Lower lobe of right lung (tissue), 2 donors: ENCODE data around the gene PHKG2. TPM values are rescaled to one million over a fixed set of nuclear protein-coding genes. Genes with fewer than 3 reads are reported as not detected.
A peak's percentile ranks its signal among the peaks of the same experiment; 100 is the strongest.

ENCODE experiments used
- ATAC-seq, 2 donors: fragments of 200-7000 bp; cut with Tn5 transposase; one replicate each; pipeline ENCODE4 v1.9.1; 2020 to 2022; ENCODE audit warnings: mild to moderate bottlenecking in 2 of 2, moderate library complexity in 2 of 2
- DNase-seq: peaks from one replicate; pipeline ENCODE4 v3.0.0-alpha.2; 2020
- H3K27ac ChIP-seq: fragments of 200-600 bp; one replicate; pipeline ENCODE4 v1.8.0; 2022
- H3K27me3 ChIP-seq: fragments of 200-600 bp; one replicate; pipeline ENCODE4 v1.8.0; 2022; ENCODE audit warnings: low read depth
- H3K36me3 ChIP-seq: fragments of 200-600 bp; one replicate; pipeline ENCODE4 v1.8.0; 2022; ENCODE audit warnings: mild to moderate bottlenecking
- H3K4me1 ChIP-seq: fragments of 200-600 bp; one replicate; pipeline ENCODE4 v1.8.0; 2022
- H3K4me3 ChIP-seq: fragments of 200-600 bp; one replicate; pipeline ENCODE4 v1.8.0; 2022; ENCODE audit warnings: mild to moderate bottlenecking
- H3K9me3 ChIP-seq: fragments of 200-600 bp; one replicate; pipeline ENCODE4 v1.8.0; 2022
- intact Hi-C: fragments of 100-400 bp; cut with DNase I; formaldehyde crosslinking; loops from one replicate; pipeline ENCODE4 v1.11.0; 2022
- total RNA-seq: library from RNA; stranded (reverse); fragmentation: NEBNext Ultra II Directional; extraction: Animal tissue kit (Norgen Biotek cat#: 25700); gene quantifications from one replicate; pipeline ENCODE4 v1.2.1, GENCODE V29; 2021
- TF ChIP-seq, protein P1 (sequence below): fragments of 200-600 bp; IDR thresholded peaks from one replicate; pipeline ENCODE4 v1.8.0; 2022; ENCODE audit warnings: antibody characterized with exemption, mild to moderate bottlenecking
- donor health status: DM: no; HTN: yes; CAD: no; lungs with severe emphysema.

PHKG2 gene
- total RNA-seq, 1 donor from 2014 or later, result 25.5 TPM

DNA sequence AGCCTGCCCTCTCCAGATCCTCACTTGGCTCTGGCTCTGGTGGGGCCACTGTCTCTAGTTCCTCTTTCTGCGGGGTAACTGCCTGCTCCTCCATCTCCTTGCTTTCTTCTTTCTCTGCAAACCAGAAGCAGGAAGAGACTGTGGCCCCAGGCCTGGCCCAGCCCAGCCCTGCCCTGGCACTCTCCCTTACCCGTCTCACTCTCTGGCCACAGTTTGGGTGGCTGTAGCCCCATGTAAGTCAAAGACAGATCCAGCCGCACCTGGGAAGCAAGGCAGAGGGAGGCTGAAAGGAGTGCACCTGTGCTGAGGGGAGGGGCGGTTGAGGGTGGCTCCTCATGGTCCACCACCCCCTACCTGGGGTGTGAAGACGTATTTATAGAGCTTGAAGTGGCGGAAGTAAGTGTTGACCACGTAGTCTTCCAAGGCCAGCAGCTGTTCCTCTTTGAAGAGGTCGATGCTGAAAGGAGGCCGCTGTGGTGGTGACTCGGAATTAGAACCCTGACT, 10.8 kb downstream of the PHKG2 start:
- Histone ChIP-seq H3K27ac (peak overlapping the region; percentile 64), H3K36me3 (peaks cover 52% of the 10 kb centered on the region), H3K9me3 (no peaks in the 10 kb centered on the region), H3K27me3 (no peaks in the 10 kb centered on the region), H3K4me1 (peaks cover 25% of the 10 kb centered on the region), H3K4me3 (no peak overlapping the region)
- ATAC-seq (no peak), DNase-seq (no peak)
- TF ChIP-seq, protein P1, sequence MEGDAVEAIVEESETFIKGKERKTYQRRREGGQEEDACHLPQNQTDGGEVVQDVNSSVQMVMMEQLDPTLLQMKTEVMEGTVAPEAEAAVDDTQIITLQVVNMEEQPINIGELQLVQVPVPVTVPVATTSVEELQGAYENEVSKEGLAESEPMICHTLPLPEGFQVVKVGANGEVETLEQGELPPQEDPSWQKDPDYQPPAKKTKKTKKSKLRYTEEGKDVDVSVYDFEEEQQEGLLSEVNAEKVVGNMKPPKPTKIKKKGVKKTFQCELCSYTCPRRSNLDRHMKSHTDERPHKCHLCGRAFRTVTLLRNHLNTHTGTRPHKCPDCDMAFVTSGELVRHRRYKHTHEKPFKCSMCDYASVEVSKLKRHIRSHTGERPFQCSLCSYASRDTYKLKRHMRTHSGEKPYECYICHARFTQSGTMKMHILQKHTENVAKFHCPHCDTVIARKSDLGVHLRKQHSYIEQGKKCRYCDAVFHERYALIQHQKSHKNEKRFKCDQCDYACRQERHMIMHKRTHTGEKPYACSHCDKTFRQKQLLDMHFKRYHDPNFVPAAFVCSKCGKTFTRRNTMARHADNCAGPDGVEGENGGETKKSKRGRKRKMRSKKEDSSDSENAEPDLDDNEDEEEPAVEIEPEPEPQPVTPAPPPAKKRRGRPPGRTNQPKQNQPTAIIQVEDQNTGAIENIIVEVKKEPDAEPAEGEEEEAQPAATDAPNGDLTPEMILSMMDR, result no peak
- intact Hi-C loops, result no loop called here

DNA sequence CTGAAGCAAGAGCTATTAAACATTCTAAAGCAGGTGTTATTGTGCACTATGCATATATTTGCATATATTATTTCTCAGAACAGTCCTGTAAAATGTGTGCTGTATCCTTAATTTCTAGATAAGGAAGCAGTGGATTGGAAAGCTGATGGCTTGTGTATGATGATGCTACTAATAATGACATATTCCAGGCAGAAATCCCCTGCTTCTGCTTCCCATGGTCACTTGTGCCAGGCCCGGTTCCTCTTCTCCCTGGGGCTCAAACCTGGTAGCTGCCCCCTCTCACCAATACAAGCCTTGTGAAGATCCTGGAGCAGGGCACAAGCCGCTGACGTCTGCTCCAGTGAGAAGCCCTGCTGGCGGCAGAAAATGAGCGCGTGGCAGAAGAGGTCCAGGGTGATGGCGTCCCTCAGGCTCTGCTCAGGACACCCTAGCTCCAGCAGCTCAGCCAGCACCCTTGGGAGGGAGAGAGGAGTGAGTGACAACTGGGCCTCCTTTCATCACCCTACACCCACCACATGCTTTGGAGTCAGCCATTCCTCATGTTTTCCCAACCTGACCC, 11.9 kb downstream of the PHKG2 start:
- Histone ChIP-seq H3K27me3 (no peaks in the 10 kb centered on the region), H3K4me1 (peaks cover 27% of the 10 kb centered on the region), H3K27ac (no peak overlapping the region), H3K36me3 (peaks cover 52% of the 10 kb centered on the region), H3K9me3 (no peaks in the 10 kb centered on the region), H3K4me3 (no peak overlapping the region)
- DNase-seq (no peak), ATAC-seq (no peak)
- TF ChIP-seq, protein P1, result no peak
- intact Hi-C loops, result no loop called here

DNA sequence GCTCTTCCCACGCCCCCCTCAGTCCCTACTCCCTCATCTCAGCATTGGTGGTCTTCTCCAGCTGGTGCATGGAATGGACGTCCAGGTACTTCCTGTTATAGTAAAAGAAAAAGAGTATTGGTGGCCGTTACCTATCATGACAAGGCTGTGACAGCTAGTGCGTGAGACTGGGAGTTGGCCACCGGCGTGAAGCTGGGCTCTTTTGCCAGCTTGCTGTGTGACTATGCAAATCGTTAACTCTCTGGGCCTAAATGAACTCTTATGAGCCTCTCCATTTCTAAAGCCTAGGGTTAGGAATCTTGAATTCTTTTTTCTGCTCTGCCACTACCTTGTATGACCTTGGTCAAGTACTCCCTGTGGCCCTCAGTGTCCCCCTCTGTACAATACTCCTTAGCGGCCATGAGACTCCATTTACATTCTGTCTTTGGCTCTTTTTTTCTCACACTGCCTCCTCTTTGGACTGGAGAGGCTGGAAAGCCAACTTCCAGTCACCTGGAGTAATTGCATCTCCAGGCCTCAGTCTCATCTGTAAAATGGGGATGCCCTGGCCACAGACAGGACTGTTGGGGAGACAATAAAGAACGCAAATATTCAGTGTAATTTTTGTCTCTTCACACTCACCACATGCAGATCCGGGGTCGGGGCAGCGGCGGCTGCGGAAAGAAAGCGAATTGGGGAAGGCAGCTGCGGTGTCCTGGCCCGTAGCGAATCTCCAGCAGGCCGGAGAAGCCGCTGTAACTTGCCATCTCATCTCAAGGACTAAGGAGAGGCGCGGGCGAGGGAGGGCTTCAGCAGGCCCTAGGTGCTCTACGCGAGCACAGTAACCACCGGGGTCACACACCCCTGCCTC, 12.6 kb downstream of the PHKG2 start:
- H3K27ac ChIP-seq, result peak overlapping the region; percentile 88
- peak overlapping the region; percentile 79 for H3K4me3 ChIP-seq
- ATAC-seq, result no peak
- no peaks in the 10 kb centered on the region for H3K27me3 ChIP-seq
- no peak for DNase-seq
- no peaks in the 10 kb centered on the region for H3K9me3 ChIP-seq
- peaks cover 27% of the 10 kb centered on the region for H3K4me1 ChIP-seq
- TF ChIP-seq, protein P1, result no peak
- intact Hi-C loops, result no loop called here
- peaks cover 52% of the 10 kb centered on the region for H3K36me3 ChIP-seq

DNA sequence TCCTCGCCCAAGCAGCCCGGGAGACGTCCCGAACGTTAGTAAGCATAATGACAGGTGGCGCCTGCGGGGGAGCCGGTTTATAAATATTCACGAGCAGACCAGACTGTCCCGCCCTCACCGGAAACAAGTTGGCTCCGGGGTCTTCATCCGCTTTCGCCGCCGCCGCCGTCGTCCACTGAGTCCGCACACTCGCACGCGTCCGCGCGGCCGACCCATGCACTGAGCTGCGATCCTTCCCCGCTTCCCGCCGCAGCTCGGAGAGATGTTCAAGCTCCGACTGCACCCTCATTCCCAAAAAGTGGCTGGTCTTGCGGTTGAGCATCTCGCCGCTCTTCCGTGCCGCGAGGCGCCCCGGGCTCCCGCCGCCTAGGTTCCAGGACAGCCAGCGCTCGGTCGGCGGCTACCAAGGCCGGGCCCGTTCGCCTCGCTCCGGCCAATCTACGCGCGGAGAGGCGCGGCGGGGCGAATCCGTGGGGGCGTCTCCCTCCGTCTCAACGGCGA, 13.3 kb downstream of the PHKG2 start:
- Histone ChIP-seq H3K4me3 (peak overlapping the region; percentile 79), H3K27me3 (no peaks in the 10 kb centered on the region), H3K27ac (peak overlapping the region; percentile 88), H3K9me3 (no peaks in the 10 kb centered on the region), H3K4me1 (peaks cover 27% of the 10 kb centered on the region), H3K36me3 (peaks cover 52% of the 10 kb centered on the region)
- intact Hi-C loops, result no loop called here
- peak; percentile 52 to 57 for ATAC-seq
- no peak for DNase-seq
- TF ChIP-seq, protein P1, result no peak

DNA sequence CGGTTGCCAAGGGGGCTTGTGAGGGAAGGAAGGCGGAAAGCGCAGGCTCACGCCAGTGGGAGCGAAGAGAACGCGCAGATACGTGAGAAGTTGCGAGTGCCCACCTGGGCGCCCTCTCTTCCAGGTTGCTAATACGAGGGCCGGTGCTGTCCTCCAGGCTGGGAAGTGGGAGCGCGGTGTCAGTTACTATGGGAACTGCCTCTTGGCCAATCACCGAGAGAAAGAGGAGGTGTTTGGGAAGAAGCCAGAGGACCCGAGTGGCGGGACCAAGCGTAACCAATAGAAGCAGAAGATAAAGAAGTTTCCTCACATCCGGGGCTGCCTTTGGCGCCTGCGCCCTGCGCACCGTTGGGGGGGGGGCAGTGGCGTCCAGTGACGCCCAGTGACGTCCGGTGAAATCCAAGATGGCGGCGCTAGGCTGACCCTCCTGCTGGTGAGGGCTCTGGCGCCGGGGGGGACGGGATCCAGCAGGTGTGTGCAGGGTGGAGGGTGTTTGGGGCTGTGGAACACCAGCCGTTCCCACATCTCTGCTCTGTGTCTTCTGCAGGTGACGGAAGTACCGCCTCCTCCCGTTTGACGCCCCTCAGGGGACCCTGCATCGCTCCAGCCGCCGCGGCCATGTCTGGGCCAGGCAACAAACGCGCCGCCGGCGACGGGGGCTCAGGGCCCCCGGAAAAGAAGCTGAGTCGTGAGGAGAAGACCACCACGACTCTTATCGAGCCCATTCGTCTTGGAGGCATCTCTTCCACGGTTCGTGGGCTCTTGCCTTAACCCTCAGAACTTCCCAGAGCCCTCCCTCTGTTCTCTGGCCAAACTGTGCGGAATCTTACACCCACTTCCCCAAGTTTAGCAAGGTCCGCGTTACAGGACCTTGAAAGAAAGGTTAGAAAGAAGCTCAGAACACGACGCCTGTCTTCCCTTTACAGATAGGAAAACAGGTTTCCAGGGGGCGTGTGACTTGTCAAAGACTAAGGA, 14.0 kb downstream of the PHKG2 start, which contains the start of the genes CFAP119 and RNF40:
CFAP119 (minus strand) TSS at position 135 of the 975 bp plus-strand sequence. CDS start 314 bp downstream, outside the sequence.
RNF40 (plus strand) TSS at position 395 of the 975 bp plus-strand sequence; CDS start at position 619, 224 bp downstream.
- Histone ChIP-seq H3K27ac (peak within 1 kb of the TSS; percentile 88), H3K27me3 (no peaks in the 10 kb centered on the region), H3K36me3 (peaks cover 52% of the 10 kb centered on the region), H3K4me1 (peaks cover 27% of the 10 kb centered on the region), H3K9me3 (no peaks in the 10 kb centered on the region), H3K4me3 (peak within 1 kb of the TSS; percentile 79)
- intact Hi-C loops, result no loop called here
- TF ChIP-seq, protein P1, result no peak
- ATAC-seq (peak; percentile 97 to 98), DNase-seq (peak; percentile 95)
